Stimulated activated CD4-positive, alpha-beta T cell treated with anti-CD3 and anti-CD28 coated beads, Interleukin-4, amount 100 ng/mL, for 4 hours (primary cell): ENCODE data around the gene NEUROG1.
"Not testable (repeated sequence)": the region's sequence is repeated elsewhere in the genome, so short reads cannot be mapped to it uniquely, and the experiment has no call there.

Source experiments
- DNase-seq, 2 experiments: peaks; one replicate each; pipeline ENCODE4 v3.0.0-alpha.2; 2020

Gene NEUROG1

GRCh38 chr5:135534609-135535419, 950 bp downstream of the NEUROG1 start:
- no peak for DNase-seq

- DNase-seq, result no peak
Observed at GRCh38 chr5:135533794-135534193, 2.0 kb downstream of the NEUROG1 start.

- DNase-seq, result no peak
Observed at GRCh38 chr5:135533334-135533733, 2.4 kb downstream of the NEUROG1 start.

GRCh38 chr5:135529576-135529975, 6.2 kb downstream of the NEUROG1 start:
- DNase-seq, result not testable (repeated sequence)

GRCh38 chr5:135526924-135527323, 8.8 kb downstream of the NEUROG1 start:
- DNase-seq, result no peak

GRCh38 chr5:135521964-135522363, 13.8 kb downstream of the NEUROG1 start:
- no peak for DNase-seq

- DNase-seq, result no peak
Observed at GRCh38 chr5:135517631-135518030, 18.1 kb downstream of the NEUROG1 start.

GRCh38 chr5:135514116-135514515, 21.6 kb downstream of the NEUROG1 start:
- DNase-seq, result no peak

GRCh38 chr5:135511761-135512575, 23.8 kb downstream of the NEUROG1 start:
- no peak for DNase-seq

- DNase-seq, result no peak
Observed at GRCh38 chr5:135509995-135510394, 25.8 kb downstream of the NEUROG1 start.

- DNase-seq, result no peak
Observed at GRCh38 chr5:135508496-135509005, 27.2 kb downstream of the NEUROG1 start.

GRCh38 chr5:135505973-135506372, 29.8 kb downstream of the NEUROG1 start:
- no peak for DNase-seq

- no peak for DNase-seq
Observed at GRCh38 chr5:135504376-135504775, 31.4 kb downstream of the NEUROG1 start.

GRCh38 chr5:135503871-135504270, 31.9 kb downstream of the NEUROG1 start:
- no peak for DNase-seq

- no peak for DNase-seq
Observed at GRCh38 chr5:135502836-135503520, 32.8 kb downstream of the NEUROG1 start.

- no peak for DNase-seq
Observed at GRCh38 chr5:135501965-135502364, 33.8 kb downstream of the NEUROG1 start.

GRCh38 chr5:135498637-135498995, 37.1 kb downstream of the NEUROG1 start:
- DNase-seq, result no peak

- DNase-seq, result no peak
Observed at GRCh38 chr5:135497971-135498636, 37.7 kb downstream of the NEUROG1 start.

GRCh38 chr5:135495531-135495930, 40.2 kb downstream of the NEUROG1 start:
- DNase-seq, result not testable (repeated sequence)

GRCh38 chr5:135494196-135494595, 41.6 kb downstream of the NEUROG1 start:
- DNase-seq, result no peak

GRCh38 chr5:135493406-135494180, 42.2 kb downstream of the NEUROG1 start:
- DNase-seq, result no peak

- DNase-seq, result no peak
Observed at GRCh38 chr5:135492319-135492626, 43.5 kb downstream of the NEUROG1 start.
